Stimulated activated naive CD8-positive, alpha-beta T cell treated with anti-CD3 and anti-CD28 coated beads, Interleukin-15, Interleukin-2, amounts not matched to agents 100 ng/mL and 50 ng/mL, for 24 hours (primary cell): Measurements from ENCODE around the gene NPAS2.

ENCODE experiments used
- H3K27ac Mint-ChIP-seq: one replicate; pipeline ENCODE4 v1.8.0; 2021; ENCODE audit warnings: mild to moderate bottlenecking, mixed read lengths
- H3K27me3 Mint-ChIP-seq: one replicate; pipeline ENCODE4 v1.8.0; 2021; ENCODE audit warnings: mixed read lengths
- H3K36me3 Mint-ChIP-seq: one replicate; pipeline ENCODE4 v1.8.0; 2021; ENCODE audit warnings: low read depth, mixed read lengths
- H3K4me1 Mint-ChIP-seq: one replicate; pipeline ENCODE4 v1.8.0; 2021; ENCODE audit warnings: low read depth, mixed read lengths
- H3K4me3 Mint-ChIP-seq: one replicate; pipeline ENCODE4 v1.8.0; 2021; ENCODE audit warnings: mild to moderate bottlenecking, mixed read lengths
- H3K9me3 Mint-ChIP-seq: one replicate; pipeline ENCODE4 v1.8.0; 2021; ENCODE audit warnings: mixed read lengths

Gene NPAS2

GRCh38 chr2:100983201-100983600 is 163.3 kb downstream of the NPAS2 start:
- Mint-ChIP-seq H3K4me1 (no peaks in the 10 kb centered on the region), H3K27ac (no peak overlapping the region), H3K36me3 (no peaks in the 10 kb centered on the region), H3K9me3 (no peaks in the 10 kb centered on the region), H3K4me3 (no peak overlapping the region), H3K27me3 (no peaks in the 10 kb centered on the region)

- H3K27ac Mint-ChIP-seq, result no peak overlapping the region
- H3K9me3 Mint-ChIP-seq, result no peaks in the 10 kb centered on the region
- H3K4me3 Mint-ChIP-seq, result no peak overlapping the region
- H3K27me3 Mint-ChIP-seq, result no peaks in the 10 kb centered on the region
- H3K4me1 Mint-ChIP-seq, result no peaks in the 10 kb centered on the region
- H3K36me3 Mint-ChIP-seq, result no peaks in the 10 kb centered on the region
These were observed 163.9 kb downstream of the NPAS2 start for GRCh38 chr2:100983684-100984310.

GRCh38 chr2:100984892-100985307 is 165.0 kb downstream of the NPAS2 start:
- Mint-ChIP-seq H3K36me3 (no peaks in the 10 kb centered on the region), H3K27ac (no peak overlapping the region), H3K4me1 (no peaks in the 10 kb centered on the region)

GRCh38 chr2:100986157-100986556 is 166.2 kb downstream of the NPAS2 start:
- H3K36me3 Mint-ChIP-seq, result no peaks in the 10 kb centered on the region
- H3K9me3 Mint-ChIP-seq, result no peaks in the 10 kb centered on the region
- no peak overlapping the region for H3K4me3 Mint-ChIP-seq
- no peak overlapping the region for H3K27ac Mint-ChIP-seq
- H3K27me3 Mint-ChIP-seq, result no peaks in the 10 kb centered on the region
- no peaks in the 10 kb centered on the region for H3K4me1 Mint-ChIP-seq

More at GRCh38 chr2:100984892-100985307, 165.0 kb downstream of the NPAS2 start:
- no peaks in the 10 kb centered on the region for H3K9me3 Mint-ChIP-seq
- H3K4me3 Mint-ChIP-seq, result no peak overlapping the region
- no peaks in the 10 kb centered on the region for H3K27me3 Mint-ChIP-seq

- H3K4me1 Mint-ChIP-seq, result peaks cover 4% of the 10 kb centered on the region
- no peak overlapping the region for H3K4me3 Mint-ChIP-seq
- H3K27ac Mint-ChIP-seq, result no peak overlapping the region
- H3K27me3 Mint-ChIP-seq, result no peaks in the 10 kb centered on the region
- no peaks in the 10 kb centered on the region for H3K36me3 Mint-ChIP-seq
- H3K9me3 Mint-ChIP-seq, result no peaks in the 10 kb centered on the region
These were observed 167.6 kb downstream of the NPAS2 start for GRCh38 chr2:100987536-100987935.

GRCh38 chr2:100987974-100988373 is 168.0 kb downstream of the NPAS2 start:
- Mint-ChIP-seq H3K4me3 (no peak overlapping the region), H3K4me1 (peaks cover 6% of the 10 kb centered on the region), H3K9me3 (no peaks in the 10 kb centered on the region), H3K27me3 (no peaks in the 10 kb centered on the region), H3K27ac (no peak overlapping the region), H3K36me3 (no peaks in the 10 kb centered on the region)

- H3K27me3 Mint-ChIP-seq, result no peaks in the 10 kb centered on the region
- peaks cover 6% of the 10 kb centered on the region for H3K4me1 Mint-ChIP-seq
- H3K9me3 Mint-ChIP-seq, result no peaks in the 10 kb centered on the region
- H3K36me3 Mint-ChIP-seq, result no peaks in the 10 kb centered on the region
- no peak overlapping the region for H3K4me3 Mint-ChIP-seq
- H3K27ac Mint-ChIP-seq, result no peak overlapping the region
These were observed 168.9 kb downstream of the NPAS2 start for GRCh38 chr2:100988630-100989417.

- peaks cover 6% of the 10 kb centered on the region for H3K4me1 Mint-ChIP-seq
- no peak overlapping the region for H3K27ac Mint-ChIP-seq
- no peak overlapping the region for H3K4me3 Mint-ChIP-seq
- H3K36me3 Mint-ChIP-seq, result no peaks in the 10 kb centered on the region
- H3K9me3 Mint-ChIP-seq, result no peaks in the 10 kb centered on the region
- no peaks in the 10 kb centered on the region for H3K27me3 Mint-ChIP-seq
These were observed 169.7 kb downstream of the NPAS2 start for GRCh38 chr2:100989666-100990065.

GRCh38 chr2:100990166-100990565 is 170.2 kb downstream of the NPAS2 start:
- peaks cover 6% of the 10 kb centered on the region for H3K4me1 Mint-ChIP-seq
- no peak overlapping the region for H3K27ac Mint-ChIP-seq
- H3K36me3 Mint-ChIP-seq, result no peaks in the 10 kb centered on the region
- H3K9me3 Mint-ChIP-seq, result no peaks in the 10 kb centered on the region
- no peak overlapping the region for H3K4me3 Mint-ChIP-seq
- H3K27me3 Mint-ChIP-seq, result no peaks in the 10 kb centered on the region

GRCh38 chr2:100990650-100991403 is 170.9 kb downstream of the NPAS2 start:
- Mint-ChIP-seq H3K27me3 (no peaks in the 10 kb centered on the region), H3K36me3 (no peaks in the 10 kb centered on the region), H3K4me3 (no peak overlapping the region), H3K4me1 (peaks cover 6% of the 10 kb centered on the region), H3K9me3 (no peaks in the 10 kb centered on the region), H3K27ac (no peak overlapping the region)

GRCh38 chr2:100991404-100991773 is 171.4 kb downstream of the NPAS2 start:
- H3K4me3 Mint-ChIP-seq, result no peak overlapping the region
- no peaks in the 10 kb centered on the region for H3K9me3 Mint-ChIP-seq
- H3K36me3 Mint-ChIP-seq, result no peaks in the 10 kb centered on the region
- H3K27ac Mint-ChIP-seq, result no peak overlapping the region
- no peaks in the 10 kb centered on the region for H3K27me3 Mint-ChIP-seq
- H3K4me1 Mint-ChIP-seq, result peaks cover 6% of the 10 kb centered on the region

- peaks cover 6% of the 10 kb centered on the region for H3K4me1 Mint-ChIP-seq
- no peak overlapping the region for H3K4me3 Mint-ChIP-seq
- H3K27ac Mint-ChIP-seq, result no peak overlapping the region
- H3K36me3 Mint-ChIP-seq, result no peaks in the 10 kb centered on the region
- no peaks in the 10 kb centered on the region for H3K9me3 Mint-ChIP-seq
- no peaks in the 10 kb centered on the region for H3K27me3 Mint-ChIP-seq
These were observed 172.3 kb downstream of the NPAS2 start for GRCh38 chr2:100992262-100992661.

- Mint-ChIP-seq H3K27me3 (no peaks in the 10 kb centered on the region), H3K4me3 (no peak overlapping the region), H3K9me3 (no peaks in the 10 kb centered on the region), H3K27ac (no peak overlapping the region), H3K4me1 (peaks cover 6% of the 10 kb centered on the region), H3K36me3 (no peaks in the 10 kb centered on the region)
These were observed 173.4 kb downstream of the NPAS2 start for GRCh38 chr2:100993294-100993693.

GRCh38 chr2:100995309-100996075 is 175.6 kb downstream of the NPAS2 start:
- no peaks in the 10 kb centered on the region for H3K27me3 Mint-ChIP-seq
- no peak overlapping the region for H3K4me3 Mint-ChIP-seq
- peaks cover 6% of the 10 kb centered on the region for H3K4me1 Mint-ChIP-seq
- H3K27ac Mint-ChIP-seq, result no peak overlapping the region
- H3K36me3 Mint-ChIP-seq, result no peaks in the 10 kb centered on the region
- no peaks in the 10 kb centered on the region for H3K9me3 Mint-ChIP-seq
